LHCN-M2 (cell line): Measurements from ENCODE around the gene RIPPLY1. TPM values are rescaled to one million over a fixed set of nuclear protein-coding genes. Genes with fewer than 3 reads are reported as not detected.

Source experiments
- total RNA-seq: library from RNA; depleted of rRNA; stranded (reverse); fragments of >200 nt; gene quantifications from 2 replicates; pipeline ENCODE4 v1.2.3, GENCODE V29; 2014; rRNA removed

Gene RIPPLY1
- total RNA-seq, 1 experiment from 2014 or later = not detected

Other genes starting within 250 kb of the RIPPLY1 start
- gene RNF128, start 176.6 kb downstream of the RIPPLY1 start, total RNA-seq = 0.26 and 0.34 TPM in 2 replicates
- gene TBC1D8B, start 100.7 kb downstream of the RIPPLY1 start, total RNA-seq = 5.1 and 6.9 TPM in 2 replicates
- gene CLDN2, start 17.1 kb upstream of the RIPPLY1 start, total RNA-seq = 0.06 TPM in 1 of 2 replicates, not detected in the other
- gene MORC4, start 96.9 kb upstream of the RIPPLY1 start, total RNA-seq = 25.5 and 31.6 TPM in 2 replicates
- gene RBM41, start 215.5 kb upstream of the RIPPLY1 start, total RNA-seq = 9.4 and 9.9 TPM in 2 replicates